Loucy (cell line): ENCODE data around the gene PHTF2.

Experiments used
- H2AFZ ChIP-seq: fragments of 200-600 bp; sonication (generic); 2 replicates; pipeline ENCODE4 v1.6.0; 2016; ENCODE audit warnings: antibody characterized with exemption, mild to moderate bottlenecking, low read length, moderate library complexity
- H3F3A ChIP-seq: fragments of 200-600 bp; 2 replicates; pipeline ENCODE4 v1.6.0; 2016; ENCODE audit warnings: antibody characterized with exemption, low read depth, mild to moderate bottlenecking
- H3K27me3 ChIP-seq: fragments of 200-600 bp; sonication (generic); 2 replicates; pipeline ENCODE4 v1.6.1; 2014; ENCODE audit warnings: low read length, mild to moderate bottlenecking; ENCODE audit not compliant: insufficient read depth, poor library complexity, severe bottlenecking
- H3K36me3 ChIP-seq: fragments of 200-600 bp; sonication (generic); 2 replicates; pipeline ENCODE4 v1.6.1; 2016; ENCODE audit warnings: low read length; ENCODE audit not compliant: insufficient read depth
- H3K4me1 ChIP-seq: fragments of 200-600 bp; sonication (generic); 2 replicates; pipeline ENCODE4 v1.5.1; 2014; ENCODE audit warnings: low read length, mild to moderate bottlenecking; ENCODE audit not compliant: insufficient read depth, poor library complexity, severe bottlenecking
- H3K4me2 ChIP-seq: fragments of 200-600 bp; sonication (generic); 2 replicates; pipeline ENCODE4 v1.6.0; 2014; ENCODE audit warnings: antibody characterized with exemption, low read length, low read depth, mild to moderate bottlenecking; ENCODE audit not compliant: poor library complexity, severe bottlenecking
- H3K4me3 ChIP-seq: fragments of 200-600 bp; sonication (generic); 2 replicates; pipeline ENCODE4 v1.5.1; 2014; ENCODE audit warnings: low read length, mild to moderate bottlenecking, mixed read lengths; ENCODE audit not compliant: poor library complexity, severe bottlenecking
- H3K79me2 ChIP-seq: fragments of 200-600 bp; sonication (generic); 2 replicates; pipeline ENCODE4 v1.6.1; 2014; ENCODE audit warnings: low read length; ENCODE audit not compliant: insufficient read depth
- H3K9ac ChIP-seq: fragments of 200-600 bp; sonication (generic); 2 replicates; pipeline ENCODE4 v1.6.0; 2014; ENCODE audit warnings: mild to moderate bottlenecking, low read depth, low read length, moderate library complexity; ENCODE audit not compliant: poor library complexity, severe bottlenecking
- H3K9me2 ChIP-seq: fragments of 200-600 bp; sonication (generic); replicated peaks from 2 replicates; pipeline ENCODE4 v1.6.1; 2016; ENCODE audit warnings: low read depth, low read length, mixed read lengths
- H3K9me3 ChIP-seq: fragments of 200-600 bp; sonication (generic); 2 replicates; pipeline ENCODE4 v1.6.1; 2014; ENCODE audit warnings: mild to moderate bottlenecking, antibody characterized with exemption, low read length, low read depth; ENCODE audit not compliant: insufficient read depth
- H4K20me1 ChIP-seq: fragments of 200-600 bp; sonication (generic); 2 replicates; pipeline ENCODE4 v1.6.0; 2014; ENCODE audit warnings: antibody characterized with exemption, low read length, mild to moderate bottlenecking; ENCODE audit not compliant: insufficient read depth, poor library complexity, severe bottlenecking
- EZH2phosphoT487 ChIP-seq: fragments of 200-600 bp; IDR thresholded peaks from 2 replicates; pipeline ENCODE4 v1.6.1; 2018; ENCODE audit warnings: antibody characterized with exemption, mild to moderate bottlenecking, moderate library complexity, borderline replicate concordance
- TF ChIP-seq, protein P1 (sequence below): fragments of 200-600 bp; sonication (generic); conservative IDR thresholded peaks from 2 replicates; pipeline ENCODE4 v1.5.1; 2014; ENCODE audit warnings: mild to moderate bottlenecking, antibody characterized with exemption, low read length

The PHTF2 gene

GRCh38 chr7:77811516-77812289 lies 13.1 kb downstream of the PHTF2 start:
- Histone ChIP-seq H3F3A (no peaks in the 10 kb centered on the region), H4K20me1 (peaks cover 5% of the 10 kb centered on the region), H3K4me3 (no peak overlapping the region), H3K4me2 (no peak overlapping the region), H3K9me2 (no peaks in the 10 kb centered on the region), H3K36me3 (peaks cover 7% of the 10 kb centered on the region; the same call in 1 of the 2 replicates), H3K9me3 (peaks cover 11% of the 10 kb centered on the region), H3K79me2 (peaks cover 85% of the 10 kb centered on the region), H3K9ac (no peak overlapping the region), H3K27me3 (no peaks in the 10 kb centered on the region), H3K4me1 (peaks cover 11% of the 10 kb centered on the region), H2AFZ (no peak overlapping the region)
- no peak for TF ChIP-seq EZH2phosphoT487
- TF ChIP-seq, protein P1, sequence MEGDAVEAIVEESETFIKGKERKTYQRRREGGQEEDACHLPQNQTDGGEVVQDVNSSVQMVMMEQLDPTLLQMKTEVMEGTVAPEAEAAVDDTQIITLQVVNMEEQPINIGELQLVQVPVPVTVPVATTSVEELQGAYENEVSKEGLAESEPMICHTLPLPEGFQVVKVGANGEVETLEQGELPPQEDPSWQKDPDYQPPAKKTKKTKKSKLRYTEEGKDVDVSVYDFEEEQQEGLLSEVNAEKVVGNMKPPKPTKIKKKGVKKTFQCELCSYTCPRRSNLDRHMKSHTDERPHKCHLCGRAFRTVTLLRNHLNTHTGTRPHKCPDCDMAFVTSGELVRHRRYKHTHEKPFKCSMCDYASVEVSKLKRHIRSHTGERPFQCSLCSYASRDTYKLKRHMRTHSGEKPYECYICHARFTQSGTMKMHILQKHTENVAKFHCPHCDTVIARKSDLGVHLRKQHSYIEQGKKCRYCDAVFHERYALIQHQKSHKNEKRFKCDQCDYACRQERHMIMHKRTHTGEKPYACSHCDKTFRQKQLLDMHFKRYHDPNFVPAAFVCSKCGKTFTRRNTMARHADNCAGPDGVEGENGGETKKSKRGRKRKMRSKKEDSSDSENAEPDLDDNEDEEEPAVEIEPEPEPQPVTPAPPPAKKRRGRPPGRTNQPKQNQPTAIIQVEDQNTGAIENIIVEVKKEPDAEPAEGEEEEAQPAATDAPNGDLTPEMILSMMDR: no peak

GRCh38 chr7:77812290-77812685 lies 13.7 kb downstream of the PHTF2 start:
- Histone ChIP-seq H3K4me3 (no peak overlapping the region), H3K4me1 (peaks cover 11% of the 10 kb centered on the region), H2AFZ (no peak overlapping the region), H4K20me1 (peaks cover 5% of the 10 kb centered on the region), H3K36me3 (peaks cover 13% of the 10 kb centered on the region; the same call in 1 of the 2 replicates), H3K27me3 (no peaks in the 10 kb centered on the region), H3K79me2 (peaks cover 85% of the 10 kb centered on the region), H3K4me2 (no peak overlapping the region), H3K9me2 (no peaks in the 10 kb centered on the region), H3K9me3 (peaks cover 7% of the 10 kb centered on the region; the same call in 1 of the 2 replicates), H3K9ac (no peak overlapping the region), H3F3A (no peaks in the 10 kb centered on the region)
- TF ChIP-seq, protein P1: no peak
- TF ChIP-seq EZH2phosphoT487: no peak

- no peak overlapping the region for H3K4me2 ChIP-seq
- no peak overlapping the region for H3K9ac ChIP-seq
- H3K4me1 ChIP-seq: peaks cover 11% of the 10 kb centered on the region
- no peaks in the 10 kb centered on the region for H3F3A ChIP-seq
- H2AFZ ChIP-seq: no peak overlapping the region
- H3K36me3 ChIP-seq: peaks cover 22% of the 10 kb centered on the region; the same call in 1 of the 2 replicates
- no peak overlapping the region for H3K4me3 ChIP-seq
- H3K9me3 ChIP-seq: peaks cover 3% of the 10 kb centered on the region; the same call in 1 of the 2 replicates
- H3K79me2 ChIP-seq: peaks cover 81% of the 10 kb centered on the region
- peaks cover 5% of the 10 kb centered on the region for H4K20me1 ChIP-seq
- no peak for TF ChIP-seq EZH2phosphoT487
- TF ChIP-seq, protein P1: no peak
- no peaks in the 10 kb centered on the region for H3K27me3 ChIP-seq
- H3K9me2 ChIP-seq: no peaks in the 10 kb centered on the region
Measured at GRCh38 chr7:77813180-77813579, 14.6 kb downstream of the PHTF2 start.
